Activated CD4-positive, alpha-beta T cell treated with anti-CD3 and anti-CD28 coated beads, Interleukin-2, amount 50 U/mL, for 48 hours (primary cell): ENCODE results near the gene TMEM171.
A peak's percentile ranks its signal among the peaks of the same experiment; 100 is the strongest.

Source experiments
- DNase-seq, 2 experiments: peaks; one replicate each; pipeline ENCODE4 v3.0.0-alpha.2; 2020

The TMEM171 gene

GRCh38 chr5:73121119-73121463, 716 bp downstream of the TMEM171 start:
- DNase-seq: no peak

GRCh38 chr5:73122875-73123810, 2.8 kb downstream of the TMEM171 start:
- DNase-seq: no peak

- no peak for DNase-seq
Observed at GRCh38 chr5:73125289-73125688, 4.9 kb downstream of the TMEM171 start.

GRCh38 chr5:73126381-73126780, 6.0 kb downstream of the TMEM171 start:
- no peak for DNase-seq

- DNase-seq: no peak
Observed at GRCh38 chr5:73126957-73127356, 6.6 kb downstream of the TMEM171 start.

- DNase-seq: no peak
Observed at GRCh38 chr5:73129143-73129542, 8.8 kb downstream of the TMEM171 start.

GRCh38 chr5:73130811-73131210, 10.4 kb downstream of the TMEM171 start:
- no peak for DNase-seq

GRCh38 chr5:73131711-73132425, 11.5 kb downstream of the TMEM171 start:
- DNase-seq: no peak

- no peak for DNase-seq
Observed at GRCh38 chr5:73132759-73133158, 12.4 kb downstream of the TMEM171 start.

- DNase-seq: no peak
Observed at GRCh38 chr5:73135021-73135420, 14.6 kb downstream of the TMEM171 start.

- DNase-seq: peak in 1 of 2 experiments; percentile 16
Observed at GRCh38 chr5:73135429-73136054, 15.2 kb downstream of the TMEM171 start.

GRCh38 chr5:73136055-73136562, 15.7 kb downstream of the TMEM171 start:
- no peak for DNase-seq

- DNase-seq: no peak
Observed at GRCh38 chr5:73137563-73138530, 17.5 kb downstream of the TMEM171 start.

GRCh38 chr5:73139485-73139884, 19.1 kb downstream of the TMEM171 start:
- DNase-seq: no peak

- DNase-seq: no peak
Observed at GRCh38 chr5:73140801-73141200, 20.4 kb downstream of the TMEM171 start.

GRCh38 chr5:73142035-73142434, 21.7 kb downstream of the TMEM171 start:
- no peak for DNase-seq

- DNase-seq: no peak
Observed at GRCh38 chr5:73143716-73144115, 23.3 kb downstream of the TMEM171 start.

- no peak for DNase-seq
Observed at GRCh38 chr5:73149540-73149939, 29.2 kb downstream of the TMEM171 start.

GRCh38 chr5:73150876-73151275, 30.5 kb downstream of the TMEM171 start:
- DNase-seq: no peak

GRCh38 chr5:73151766-73152410, 31.5 kb downstream of the TMEM171 start:
- DNase-seq: no peak
